NT2/D1 (cell line): ENCODE measurements around the gene TLX2.

Source experiments
- DNase-seq: peaks from one replicate; pipeline ENCODE4 v3.0.0-alpha.2; 2011; ENCODE audit warnings: low read depth, low spot score
- H3K27me3 ChIP-seq: 2 replicates; pipeline ENCODE4 v1.6.0; 2011; ENCODE audit warnings: mild to moderate bottlenecking; ENCODE audit not compliant: insufficient read length, insufficient read depth
- H3K36me3 ChIP-seq: 2 replicates; pipeline ENCODE4 v1.6.1; 2011; ENCODE audit warnings: mild to moderate bottlenecking, low read length, mixed read lengths; ENCODE audit not compliant: insufficient read depth, insufficient read length
- H3K4me1 ChIP-seq: 2 replicates; pipeline ENCODE4 v1.5.1; 2011; ENCODE audit not compliant: insufficient read depth, insufficient read length
- H3K4me3 ChIP-seq: 2 replicates; pipeline ENCODE4 v1.5.1; 2011; ENCODE audit warnings: low read depth; ENCODE audit not compliant: insufficient read length
- H3K9ac ChIP-seq: 2 replicates; pipeline ENCODE4 v1.6.0; 2011; ENCODE audit warnings: low read depth; ENCODE audit not compliant: insufficient read length
- H3K9me3 ChIP-seq: 2 replicates; pipeline ENCODE4 v1.5.1; 2011; ENCODE audit warnings: mild to moderate bottlenecking, low read length; ENCODE audit not compliant: insufficient read depth
- SUZ12 ChIP-seq: IDR thresholded peaks from 2 replicates; pipeline ENCODE4 v1.6.1; 2011; ENCODE audit not compliant: insufficient read length, insufficient read depth; ENCODE audit errors: extremely low read depth
- YY1 ChIP-seq: IDR thresholded peaks from 2 replicates; pipeline ENCODE4 v1.6.1; 2011; ENCODE audit not compliant: insufficient read length, insufficient read depth
- ZNF274 ChIP-seq: IDR thresholded peaks from 2 replicates; pipeline ENCODE4 v1.6.1; 2011; ENCODE audit warnings: mild to moderate bottlenecking, low read depth, low read length

Gene TLX2

DNA sequence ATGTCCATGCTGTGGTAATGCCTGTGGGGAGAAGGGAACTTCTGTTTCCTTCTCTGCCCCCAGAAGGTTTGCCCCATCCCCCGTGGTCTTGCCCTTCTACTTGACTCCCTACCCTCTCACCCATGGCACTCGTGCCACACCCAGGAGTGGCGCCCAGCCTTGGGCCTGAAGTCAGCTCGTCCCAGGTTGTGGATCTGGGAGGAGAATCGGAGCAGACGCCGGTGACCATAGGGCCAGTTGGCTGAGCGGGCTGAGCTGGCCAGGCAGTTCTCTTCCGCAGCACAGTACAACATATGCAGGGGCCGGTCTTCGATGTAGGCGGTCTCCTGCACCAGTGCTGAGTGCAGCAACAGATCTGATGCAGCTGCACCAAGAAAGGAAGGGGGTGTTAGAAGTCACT, 20.2 kb downstream of the TLX2 start:
- H3K36me3 ChIP-seq, result peaks cover 34% of the 10 kb centered on the region
- DNase-seq, result no peak
- TF ChIP-seq YY1, result no peak
- no peak for TF ChIP-seq SUZ12
- no peak for TF ChIP-seq ZNF274
- no peaks in the 10 kb centered on the region for H3K9me3 ChIP-seq
- H3K27me3 ChIP-seq, result no peaks in the 10 kb centered on the region
- H3K4me3 ChIP-seq, result no peak overlapping the region
- no peak overlapping the region for H3K9ac ChIP-seq
- H3K4me1 ChIP-seq, result no peaks in the 10 kb centered on the region

DNA sequence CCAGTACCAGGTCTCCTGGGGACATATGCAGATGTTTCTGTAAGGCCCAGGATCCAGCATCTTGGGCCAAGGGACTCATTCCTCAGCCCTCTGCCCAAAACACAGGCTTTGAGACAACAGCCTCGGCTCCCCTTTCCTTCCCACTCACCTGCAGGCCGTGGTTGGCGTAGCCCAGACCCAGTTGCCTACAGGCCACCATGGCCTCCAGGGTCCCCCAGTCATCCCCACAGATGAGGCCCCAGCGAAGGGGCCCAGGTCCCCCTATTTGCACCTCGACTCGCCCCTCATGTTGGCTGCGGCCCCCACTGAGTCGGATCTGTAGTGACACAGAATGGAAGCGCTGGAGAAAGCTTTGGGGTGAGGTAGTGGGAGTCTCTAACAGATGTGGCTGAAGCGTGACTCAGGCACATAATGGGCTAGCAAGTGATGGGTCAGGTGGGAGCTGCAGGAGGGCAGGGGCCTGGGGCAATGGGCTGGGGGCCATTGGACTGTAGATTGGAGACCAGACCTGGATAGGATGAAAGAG, 21.3 kb downstream of the TLX2 start:
- no peak for TF ChIP-seq YY1
- no peak for TF ChIP-seq SUZ12
- TF ChIP-seq ZNF274, result no peak
- Histone ChIP-seq H3K27me3 (no peaks in the 10 kb centered on the region), H3K4me1 (no peaks in the 10 kb centered on the region), H3K4me3 (no peak overlapping the region), H3K36me3 (peaks cover 34% of the 10 kb centered on the region), H3K9ac (no peak overlapping the region), H3K9me3 (no peaks in the 10 kb centered on the region)
- DNase-seq, result no peak

DNA sequence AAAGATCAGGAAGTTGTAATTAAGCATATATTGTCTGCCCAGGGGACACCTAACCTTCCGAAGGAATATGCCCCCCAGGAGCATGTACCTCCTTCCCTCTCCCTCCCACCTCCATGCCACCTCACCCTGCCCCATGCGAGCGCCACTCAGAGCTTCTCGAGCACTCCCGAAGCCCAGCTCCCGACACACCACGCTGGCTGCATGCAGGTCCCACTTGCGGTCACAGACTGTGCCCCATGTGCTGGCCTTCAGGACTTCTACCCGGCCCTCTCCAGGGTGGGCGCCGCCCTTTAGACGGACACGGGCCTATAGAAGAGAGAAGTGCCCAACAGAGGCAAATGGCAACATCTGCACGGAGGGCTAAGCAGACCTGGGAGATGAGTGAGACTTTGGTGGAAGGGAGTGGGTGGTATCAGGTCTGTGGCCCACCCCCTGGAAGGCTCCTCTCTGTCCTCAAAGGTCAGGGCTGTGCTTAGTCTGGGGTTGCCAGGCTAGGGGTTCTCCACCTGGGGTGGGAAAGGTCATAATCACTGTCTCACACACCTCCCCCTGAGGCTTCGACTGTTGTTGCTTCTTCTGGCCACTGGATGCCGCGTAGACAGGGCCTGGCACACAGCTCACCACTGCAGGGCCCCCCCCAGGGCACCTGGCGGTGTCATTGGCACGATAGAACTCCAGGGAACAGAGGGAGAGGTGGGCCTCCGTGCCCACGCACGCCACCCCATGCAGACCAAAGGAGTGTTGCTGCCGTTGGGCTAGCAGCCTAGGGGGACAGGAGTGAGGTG, 22.1 kb downstream of the TLX2 start:
- Histone ChIP-seq H3K9ac (no peak overlapping the region), H3K9me3 (no peaks in the 10 kb centered on the region), H3K4me1 (no peaks in the 10 kb centered on the region), H3K4me3 (no peak overlapping the region), H3K36me3 (peaks cover 28% of the 10 kb centered on the region), H3K27me3 (no peaks in the 10 kb centered on the region)
- no peak for DNase-seq
- no peak for TF ChIP-seq YY1
- TF ChIP-seq SUZ12, result no peak
- no peak for TF ChIP-seq ZNF274

DNA sequence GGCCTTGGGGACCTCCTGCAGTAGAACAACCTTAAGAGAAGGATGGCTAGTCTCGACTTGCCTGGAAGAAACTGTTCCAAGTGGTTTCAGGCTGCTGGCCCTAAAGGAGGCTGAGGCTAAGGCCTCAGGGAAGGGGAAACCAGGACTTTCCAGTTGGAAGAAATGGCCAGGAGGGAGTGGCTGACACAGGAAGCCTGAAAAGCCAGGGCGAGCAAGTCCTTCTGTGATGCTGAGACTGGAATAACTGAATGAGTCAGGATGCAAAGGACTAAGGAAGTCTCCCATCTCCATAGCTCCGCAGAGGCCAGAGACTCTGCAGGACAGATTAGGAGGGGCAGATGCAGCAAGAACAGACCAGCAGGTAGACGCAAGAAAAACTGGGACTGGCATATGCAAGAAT, 22.9 kb downstream of the TLX2 start:
- peaks cover 23% of the 10 kb centered on the region for H3K36me3 ChIP-seq
- no peak overlapping the region for H3K9ac ChIP-seq
- H3K4me3 ChIP-seq, result no peak overlapping the region
- TF ChIP-seq YY1 (no peak), SUZ12 (no peak), ZNF274 (no peak)
- no peaks in the 10 kb centered on the region for H3K27me3 ChIP-seq
- no peaks in the 10 kb centered on the region for H3K4me1 ChIP-seq
- H3K9me3 ChIP-seq, result no peaks in the 10 kb centered on the region
- DNase-seq, result no peak

DNA sequence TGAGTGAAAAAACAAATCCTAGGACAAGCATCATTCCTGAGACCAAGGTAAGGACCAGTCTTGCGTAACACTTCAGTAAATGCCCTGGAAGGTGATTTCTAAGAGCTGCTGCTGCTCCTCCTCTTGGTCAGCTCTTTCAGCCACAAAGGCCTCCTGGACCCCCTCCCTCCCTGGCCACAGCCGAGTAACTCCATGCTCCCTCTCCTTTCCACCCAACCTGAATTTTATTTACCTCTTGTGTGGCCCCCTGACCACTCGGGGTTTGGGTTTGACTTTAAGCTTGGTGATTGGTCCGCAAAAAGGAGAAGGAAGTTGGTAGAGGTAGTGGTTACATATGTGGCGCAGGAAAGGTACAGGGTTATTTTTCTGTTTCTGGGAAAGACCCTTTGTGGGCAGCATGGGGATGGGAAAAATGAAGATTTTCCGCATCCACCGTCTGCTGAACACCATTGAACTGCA, 24.7 kb downstream of the TLX2 start:
- TF ChIP-seq YY1, result no peak
- no peak for TF ChIP-seq SUZ12
- no peak for TF ChIP-seq ZNF274
- no peak overlapping the region for H3K4me3 ChIP-seq
- peaks cover 7% of the 10 kb centered on the region for H3K36me3 ChIP-seq
- no peak overlapping the region for H3K9ac ChIP-seq
- no peaks in the 10 kb centered on the region for H3K4me1 ChIP-seq
- no peaks in the 10 kb centered on the region for H3K9me3 ChIP-seq
- DNase-seq, result no peak
- H3K27me3 ChIP-seq, result no peaks in the 10 kb centered on the region

DNA sequence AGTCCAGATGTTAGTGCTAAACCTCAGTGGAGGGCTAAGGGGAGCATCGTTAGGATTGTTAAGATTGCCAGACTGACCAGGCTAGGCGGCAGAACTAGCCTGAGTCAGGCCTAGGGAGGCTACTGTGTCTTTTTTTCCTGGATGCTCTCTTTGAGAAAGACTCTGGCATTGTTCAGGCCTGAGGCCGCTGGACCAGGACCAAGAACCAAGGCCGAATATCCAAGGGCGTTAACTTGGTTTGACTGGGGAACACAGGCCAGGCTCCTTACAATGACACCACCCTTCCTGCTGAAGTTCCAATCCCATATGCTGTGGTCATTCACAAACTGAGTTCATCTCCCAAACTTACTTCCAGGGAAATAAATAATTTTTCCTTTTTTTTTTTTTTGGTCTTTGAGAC, 26.0 kb downstream of the TLX2 start:
- Histone ChIP-seq H3K36me3 (no peaks in the 10 kb centered on the region), H3K4me3 (no peak overlapping the region), H3K4me1 (no peaks in the 10 kb centered on the region), H3K9ac (no peak overlapping the region), H3K27me3 (no peaks in the 10 kb centered on the region), H3K9me3 (no peaks in the 10 kb centered on the region)
- no peak for TF ChIP-seq YY1
- no peak for TF ChIP-seq ZNF274
- no peak for TF ChIP-seq SUZ12
- DNase-seq, result no peak

DNA sequence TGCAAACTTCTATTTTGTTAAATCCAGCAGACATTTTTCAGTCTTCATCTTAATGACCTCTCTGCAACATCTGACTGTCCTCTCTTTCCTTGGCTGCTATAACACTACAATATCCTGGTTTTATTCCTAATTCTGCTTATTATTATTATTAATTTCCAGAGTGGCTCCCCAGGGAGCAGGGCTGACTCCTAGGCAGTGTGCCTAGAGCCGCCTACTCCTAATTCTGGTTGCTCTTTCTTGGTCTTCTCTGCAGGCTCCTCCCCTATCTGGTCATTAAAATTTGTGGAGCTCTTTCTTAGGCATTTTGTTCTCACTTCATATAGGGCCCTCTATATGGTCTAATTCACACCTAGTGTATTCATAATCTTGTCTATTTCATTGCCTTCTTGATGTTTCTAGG, 28.7 kb downstream of the TLX2 start:
- Histone ChIP-seq H3K9me3 (no peaks in the 10 kb centered on the region), H3K4me3 (no peak overlapping the region), H3K27me3 (peaks cover 10% of the 10 kb centered on the region), H3K36me3 (no peaks in the 10 kb centered on the region), H3K9ac (no peak overlapping the region), H3K4me1 (no peaks in the 10 kb centered on the region)
- no peak for DNase-seq
- TF ChIP-seq YY1 (no peak), SUZ12 (no peak), ZNF274 (no peak)
